Epithelial cell of esophagus (primary cell): ENCODE data around the gene MTHFD1L.

ENCODE experiments used
- DNase-seq: peaks from one replicate; pipeline ENCODE4 v3.0.0; 2010; ENCODE audit warnings: low read depth
- H3K4me3 ChIP-seq: 2 replicates; pipeline ENCODE4 v1.5.1; 2011; ENCODE audit warnings: mild to moderate bottlenecking, low read length, control low read depth
- TF ChIP-seq, protein P1 (sequence below): IDR thresholded peaks from 2 replicates; pipeline ENCODE4 v1.5.1; 2011; ENCODE audit warnings: low read depth, mild to moderate bottlenecking, low read length, control low read depth, inconsistent platforms; ENCODE audit not compliant: insufficient read depth; ENCODE audit errors: missing control alignments

The MTHFD1L gene

DNA sequence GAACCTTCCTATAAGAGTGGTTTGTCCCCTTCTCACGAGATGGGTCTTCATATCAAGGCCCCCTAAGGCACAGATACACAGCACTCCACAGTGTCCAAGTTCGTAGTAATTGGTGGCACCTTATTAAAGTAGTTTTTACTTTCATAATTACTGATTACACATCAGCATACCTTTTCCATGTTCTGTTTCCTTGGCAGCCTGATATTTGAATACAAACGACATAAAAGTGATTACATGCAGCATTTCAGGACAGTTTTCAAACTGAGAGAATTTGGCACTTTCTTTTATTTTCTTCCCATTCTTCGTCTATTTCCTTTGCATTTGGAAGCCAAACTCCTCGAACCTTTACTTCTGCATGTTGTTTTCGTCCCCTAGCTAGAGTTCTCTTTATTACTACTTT lies 139.7 kb downstream of the MTHFD1L start:
- TF ChIP-seq, protein P1, sequence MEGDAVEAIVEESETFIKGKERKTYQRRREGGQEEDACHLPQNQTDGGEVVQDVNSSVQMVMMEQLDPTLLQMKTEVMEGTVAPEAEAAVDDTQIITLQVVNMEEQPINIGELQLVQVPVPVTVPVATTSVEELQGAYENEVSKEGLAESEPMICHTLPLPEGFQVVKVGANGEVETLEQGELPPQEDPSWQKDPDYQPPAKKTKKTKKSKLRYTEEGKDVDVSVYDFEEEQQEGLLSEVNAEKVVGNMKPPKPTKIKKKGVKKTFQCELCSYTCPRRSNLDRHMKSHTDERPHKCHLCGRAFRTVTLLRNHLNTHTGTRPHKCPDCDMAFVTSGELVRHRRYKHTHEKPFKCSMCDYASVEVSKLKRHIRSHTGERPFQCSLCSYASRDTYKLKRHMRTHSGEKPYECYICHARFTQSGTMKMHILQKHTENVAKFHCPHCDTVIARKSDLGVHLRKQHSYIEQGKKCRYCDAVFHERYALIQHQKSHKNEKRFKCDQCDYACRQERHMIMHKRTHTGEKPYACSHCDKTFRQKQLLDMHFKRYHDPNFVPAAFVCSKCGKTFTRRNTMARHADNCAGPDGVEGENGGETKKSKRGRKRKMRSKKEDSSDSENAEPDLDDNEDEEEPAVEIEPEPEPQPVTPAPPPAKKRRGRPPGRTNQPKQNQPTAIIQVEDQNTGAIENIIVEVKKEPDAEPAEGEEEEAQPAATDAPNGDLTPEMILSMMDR: no peak
- no peak for DNase-seq
- no peak overlapping the region for H3K4me3 ChIP-seq

- DNase-seq: no peak
- no peak overlapping the region for H3K4me3 ChIP-seq
- TF ChIP-seq, protein P1: no peak
These were observed 140.6 kb downstream of the MTHFD1L start for GRCh38 chr6:151005896-151006632.

DNA sequence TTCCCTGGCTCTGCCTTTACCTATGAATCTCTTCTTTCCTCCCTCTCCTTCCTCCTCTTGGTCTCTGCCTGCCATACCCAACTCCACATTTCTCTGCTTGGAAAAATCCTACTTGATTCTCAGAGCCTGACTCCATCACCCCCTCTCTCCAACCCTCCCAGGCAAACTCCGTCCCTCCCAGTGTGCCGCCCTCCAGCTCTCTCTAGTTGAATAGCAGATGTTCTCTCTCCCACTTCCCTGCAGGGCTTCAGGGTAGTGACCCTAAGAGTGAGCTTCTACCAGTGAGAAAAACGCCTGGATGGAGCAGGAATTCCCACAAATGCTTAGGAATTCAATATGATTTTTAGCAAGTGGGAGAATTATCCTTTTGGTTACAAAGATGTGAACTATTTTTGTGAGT lies 141.6 kb downstream of the MTHFD1L start:
- no peak for DNase-seq
- TF ChIP-seq, protein P1: no peak
- no peak overlapping the region for H3K4me3 ChIP-seq

- no peak for DNase-seq
- no peak overlapping the region for H3K4me3 ChIP-seq
- TF ChIP-seq, protein P1: no peak
These were observed 142.4 kb downstream of the MTHFD1L start for GRCh38 chr6:151007922-151008321.

DNA sequence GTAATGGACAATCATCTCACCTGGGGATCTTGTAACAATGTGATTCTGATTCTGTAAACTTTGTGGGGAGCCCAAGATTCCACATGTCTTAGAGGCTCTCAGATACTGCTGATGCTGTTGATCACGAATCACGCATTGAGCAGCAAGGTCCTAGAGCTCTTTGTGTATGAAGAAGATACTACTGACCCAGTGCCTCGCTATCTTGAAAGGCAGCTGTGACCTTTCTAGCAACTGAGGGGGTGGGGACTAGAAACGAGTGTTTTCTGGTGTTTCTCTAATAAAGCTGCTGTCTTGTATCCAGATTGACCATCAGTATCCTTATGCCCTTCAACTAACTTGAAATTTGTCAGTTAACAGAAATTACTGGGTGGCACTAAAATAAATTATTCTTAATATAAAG lies 142.9 kb downstream of the MTHFD1L start:
- H3K4me3 ChIP-seq: no peak overlapping the region
- DNase-seq: no peak
- TF ChIP-seq, protein P1: no peak

DNA sequence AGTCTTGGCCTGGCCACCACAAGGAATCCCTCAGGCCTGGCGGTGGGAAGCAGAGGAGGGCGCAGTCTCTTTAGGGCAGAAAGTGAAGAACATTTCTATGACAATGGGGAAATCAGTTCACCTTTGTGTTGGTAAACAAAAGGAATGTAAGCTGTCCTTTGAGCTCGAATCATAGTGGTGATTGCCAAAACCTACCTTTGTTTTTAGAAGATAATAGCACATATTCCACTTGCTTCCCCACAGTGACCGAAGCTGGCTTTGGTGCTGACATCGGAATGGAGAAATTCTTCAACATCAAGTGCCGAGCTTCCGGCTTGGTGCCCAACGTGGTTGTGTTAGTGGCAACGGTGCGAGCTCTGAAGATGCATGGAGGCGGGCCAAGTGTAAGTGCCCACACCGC lies 144.1 kb downstream of the MTHFD1L start:
- H3K4me3 ChIP-seq: no peak overlapping the region
- TF ChIP-seq, protein P1: no peak
- DNase-seq: no peak

GRCh38 chr6:151010071-151010470 lies 144.6 kb downstream of the MTHFD1L start:
- DNase-seq: no peak
- TF ChIP-seq, protein P1: no peak
- H3K4me3 ChIP-seq: no peak overlapping the region
